Posterior cingulate gyrus (tissue), 11 donors: Measurements from ENCODE around the gene ATXN1L.
"Not testable (repeated sequence)": the region's sequence is repeated elsewhere in the genome, so short reads cannot be mapped to it uniquely, and the experiment has no call there.

Experiments
- DNase-seq, 10 donors: peaks; one replicate each; pipeline versions ENCODE4 v3.0.0 to v3.0.0-alpha.2; 2020 to 2021; ENCODE audit warnings: mixed read lengths in 3 of 10
- intact Hi-C: fragments of 100-400 bp; cut with DNase I; formaldehyde crosslinking; loops from one replicate; pipeline ENCODE4 v1.15.1; 2023

Gene ATXN1L, protein sequence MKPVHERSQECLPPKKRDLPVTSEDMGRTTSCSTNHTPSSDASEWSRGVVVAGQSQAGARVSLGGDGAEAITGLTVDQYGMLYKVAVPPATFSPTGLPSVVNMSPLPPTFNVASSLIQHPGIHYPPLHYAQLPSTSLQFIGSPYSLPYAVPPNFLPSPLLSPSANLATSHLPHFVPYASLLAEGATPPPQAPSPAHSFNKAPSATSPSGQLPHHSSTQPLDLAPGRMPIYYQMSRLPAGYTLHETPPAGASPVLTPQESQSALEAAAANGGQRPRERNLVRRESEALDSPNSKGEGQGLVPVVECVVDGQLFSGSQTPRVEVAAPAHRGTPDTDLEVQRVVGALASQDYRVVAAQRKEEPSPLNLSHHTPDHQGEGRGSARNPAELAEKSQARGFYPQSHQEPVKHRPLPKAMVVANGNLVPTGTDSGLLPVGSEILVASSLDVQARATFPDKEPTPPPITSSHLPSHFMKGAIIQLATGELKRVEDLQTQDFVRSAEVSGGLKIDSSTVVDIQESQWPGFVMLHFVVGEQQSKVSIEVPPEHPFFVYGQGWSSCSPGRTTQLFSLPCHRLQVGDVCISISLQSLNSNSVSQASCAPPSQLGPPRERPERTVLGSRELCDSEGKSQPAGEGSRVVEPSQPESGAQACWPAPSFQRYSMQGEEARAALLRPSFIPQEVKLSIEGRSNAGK

DNA sequence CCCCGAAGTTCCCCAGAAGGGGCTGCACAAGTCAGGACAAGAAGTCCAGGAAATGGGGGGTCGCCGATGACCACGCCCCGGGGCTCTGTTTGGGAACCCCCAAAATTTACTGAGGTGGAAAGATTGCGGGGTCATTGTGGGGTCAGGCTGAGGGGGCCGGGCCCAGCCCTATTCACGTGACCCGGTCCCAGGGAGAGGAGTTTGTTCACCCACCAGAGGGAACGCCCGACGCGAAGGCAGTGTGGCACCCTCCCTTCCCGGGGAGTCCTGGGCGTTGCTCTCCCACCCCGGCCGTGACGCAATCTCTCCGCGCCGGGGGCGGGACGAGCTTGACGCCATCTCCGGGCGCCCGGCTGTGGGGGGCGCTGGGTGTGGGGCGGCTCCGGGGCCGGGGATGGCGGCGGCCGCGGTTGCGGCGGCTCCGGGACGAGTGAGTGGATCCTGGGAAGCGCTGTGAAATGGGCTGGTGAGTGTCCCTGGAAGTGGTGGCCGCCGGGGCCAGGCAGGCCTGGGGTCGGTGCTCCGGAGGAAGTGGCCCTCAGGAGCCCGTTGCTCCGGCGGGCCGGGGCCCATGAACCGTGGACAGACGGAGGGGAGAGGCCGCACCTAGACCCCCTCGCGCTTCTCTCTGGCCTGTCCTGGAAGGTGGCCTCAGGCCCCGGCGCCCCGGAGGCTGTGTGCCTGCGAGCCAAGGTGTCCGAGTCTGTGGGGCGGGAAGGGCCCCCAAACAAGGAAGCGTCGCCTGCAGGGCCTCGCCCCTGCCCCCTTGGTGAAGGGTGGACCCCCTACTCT lies at the start of gene ATXN1L:
ATXN1L (plus strand) TSS at position 338 of the 792 bp plus-strand sequence. CDS start 3,765 bp downstream, outside the sequence.
- peak; percentile 83 to 99 (median 88) for DNase-seq
- intact Hi-C loops, result loop anchor here (2.0 to 5.0 kb wide), 2 partner anchors 36 to 37 kb away; partner anchors contain the start of genes AP1G1 and ZNF821

DNA sequence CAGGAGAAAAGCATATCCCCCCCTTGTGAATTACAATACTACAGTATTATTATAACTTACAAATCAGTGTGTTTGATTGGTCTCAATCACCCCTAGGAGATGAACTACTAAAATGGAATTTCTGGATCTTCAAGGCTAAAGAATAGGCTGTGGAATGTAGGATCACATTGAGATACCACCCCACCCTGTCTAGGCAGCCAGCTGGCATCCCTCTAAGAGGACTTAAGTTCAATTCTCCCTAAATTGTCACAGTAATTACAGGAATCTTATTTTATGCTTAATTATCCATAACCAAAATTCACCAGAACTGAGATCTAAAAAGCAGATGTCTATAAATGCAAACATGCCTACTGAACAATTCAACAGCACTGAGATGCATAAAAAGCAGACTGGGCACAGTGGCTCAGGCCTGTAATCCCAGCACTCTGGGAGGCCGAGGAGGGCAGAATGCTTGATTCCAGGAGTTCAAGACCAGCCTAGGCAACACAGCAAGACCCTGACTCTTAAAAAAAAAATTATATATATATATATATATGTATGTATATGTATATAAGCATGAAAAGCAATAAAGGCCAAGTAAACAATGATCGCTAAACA lies 49.2 kb upstream of the ATXN1L start:
- no peak for DNase-seq
- intact Hi-C loops, result no loop called here

- no peak for DNase-seq
- intact Hi-C loops, result loop anchor here (10.0 kb wide), 1 partner anchor 82 kb away; the partner anchor contains the start of gene ZNF821
Measured at GRCh38 chr16:71803305-71803690, 42.5 kb upstream of the ATXN1L start.

DNA sequence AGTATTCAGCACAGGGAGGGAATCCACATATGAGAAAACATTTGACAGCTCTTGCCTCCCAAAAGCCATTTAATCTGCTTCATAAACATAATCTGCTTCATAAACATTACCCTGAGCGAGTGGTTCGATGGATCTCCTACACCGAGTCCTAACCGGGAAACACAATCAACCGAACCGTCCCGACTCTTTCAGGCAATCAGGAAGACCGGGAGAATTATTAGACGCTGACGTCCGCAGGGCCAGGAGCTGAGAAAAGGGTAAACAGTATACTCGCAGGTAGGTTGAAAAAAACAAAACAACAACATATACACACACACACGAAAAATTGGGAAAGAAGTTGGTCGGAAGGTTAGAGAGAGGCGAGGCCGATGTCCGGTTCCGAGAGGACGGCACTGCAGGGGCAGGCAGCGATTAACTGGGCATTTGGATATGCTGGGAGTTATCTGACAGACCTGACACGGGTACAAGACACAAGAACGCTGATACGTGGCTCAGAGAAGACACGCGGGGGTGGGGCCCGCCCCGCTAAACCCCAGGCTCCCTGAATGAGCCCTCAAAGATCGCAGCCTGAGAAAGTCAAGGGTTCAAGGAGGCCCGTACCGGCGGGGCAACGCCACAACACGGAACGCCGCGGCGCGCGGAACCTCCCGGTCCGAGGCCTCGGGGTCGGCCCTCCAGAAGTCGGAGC lies 37.7 kb upstream of the ATXN1L start:
- DNase-seq, result peak in 5 of 10 donors; percentile 5 to 68 (median 19)
- intact Hi-C loops, result loop anchor here (2.0 to 10.0 kb wide), 2 partner anchors 37 to 77 kb away; partner anchors contain the start of genes ATXN1L and ZNF821

DNA sequence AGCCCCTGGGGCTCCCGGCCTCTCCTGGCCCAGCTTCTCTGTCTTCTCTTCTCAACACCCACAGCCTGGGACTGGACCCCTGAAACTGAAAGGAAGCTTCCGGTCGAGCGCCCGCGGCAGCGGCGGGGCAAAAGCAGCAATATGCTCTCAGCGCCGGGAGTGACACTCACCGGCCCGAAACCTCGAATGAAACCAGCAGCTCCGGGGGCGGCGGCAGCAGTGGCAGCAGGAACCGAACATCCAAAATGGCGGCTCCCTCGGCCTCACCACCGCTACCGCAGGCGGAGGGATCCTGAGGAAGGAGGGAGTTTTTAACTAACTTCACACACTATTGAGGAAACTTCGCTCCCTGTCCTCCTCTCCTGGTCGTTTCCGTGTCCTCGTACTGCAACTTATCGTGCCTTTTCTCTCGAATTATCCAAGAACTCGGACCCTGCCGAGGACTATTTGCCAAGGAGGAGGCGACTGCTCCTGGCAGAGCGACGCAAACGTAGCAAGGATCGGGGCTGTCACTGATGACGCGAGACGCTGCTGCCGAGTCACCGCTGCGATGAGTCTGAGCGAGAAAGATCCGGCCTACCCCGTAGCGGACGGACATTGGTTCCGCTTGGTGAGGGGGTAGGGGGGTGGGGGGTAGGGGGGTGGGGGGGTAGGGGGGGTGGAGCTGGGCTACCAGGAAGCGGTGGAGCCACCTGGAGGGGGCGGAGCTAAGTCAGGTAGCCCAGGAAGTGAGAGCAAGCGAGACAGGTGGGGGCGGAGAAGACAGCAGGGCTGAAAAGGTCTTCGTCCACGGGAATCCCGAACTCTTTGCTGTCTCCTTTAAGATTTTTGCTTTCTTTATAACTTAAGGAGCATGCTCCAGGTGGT lies 37.0 kb upstream of the ATXN1L start, which contains the start of gene AP1G1:
AP1G1 (minus strand) TSS at position 242 of the 867 bp plus-strand sequence. CDS start 19,355 bp downstream, outside the sequence.
- intact Hi-C loops, result loop anchor here (2.0 to 10.0 kb wide), 2 partner anchors 36 to 76 kb away; partner anchors contain the start of genes ATXN1L and ZNF821
- DNase-seq, result peak; percentile 90 to 99 (median 94)

DNA sequence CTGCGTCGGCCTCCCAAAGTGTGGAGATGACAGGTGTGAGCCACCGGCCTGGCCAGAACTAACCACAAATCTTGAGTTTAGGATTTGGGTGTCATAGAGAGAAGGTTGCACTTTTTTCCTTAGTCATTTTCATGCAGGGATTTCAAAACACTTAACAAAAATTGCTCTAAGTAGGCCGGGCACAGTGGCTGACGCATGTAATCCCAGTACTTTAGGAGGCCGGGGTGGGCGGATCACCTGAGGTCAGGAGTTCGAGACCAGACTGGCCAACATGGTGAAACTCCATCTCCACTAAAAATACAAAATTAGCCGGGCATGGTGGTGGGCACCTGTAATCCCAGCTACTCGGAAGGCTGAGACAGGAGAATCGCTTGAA lies 35.6 kb upstream of the ATXN1L start:
- peak in 1 of 10 donors; percentile 39 for DNase-seq
- intact Hi-C loops, result not testable (repeated sequence)

DNA sequence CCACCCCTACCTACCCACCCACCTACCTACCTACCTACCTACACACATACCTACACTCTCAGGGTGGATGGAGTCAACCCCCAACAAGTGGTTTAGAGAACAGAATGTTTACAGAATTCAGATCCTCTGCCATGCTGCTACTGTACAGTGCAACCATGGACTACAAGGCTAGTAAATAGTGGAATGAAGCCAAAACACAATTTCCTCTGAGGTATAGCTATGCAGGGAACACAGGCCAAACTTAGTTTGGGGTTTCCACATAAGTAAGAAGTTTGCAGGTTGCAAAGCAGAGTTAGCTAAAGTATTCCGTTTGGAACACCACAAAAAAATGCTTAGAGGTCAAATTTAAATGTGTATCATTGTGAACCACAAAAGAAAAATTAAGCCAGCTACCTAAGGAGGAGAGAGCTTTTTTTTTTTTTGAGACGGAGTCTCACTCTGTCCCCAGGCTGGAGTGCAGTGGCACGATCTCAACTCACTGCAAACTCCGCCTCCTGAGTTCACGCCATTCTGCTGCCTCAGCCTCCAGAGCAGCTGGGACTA lies 34.4 kb upstream of the ATXN1L start:
- intact Hi-C loops, result no loop called here
- no peak for DNase-seq

- DNase-seq, result peak in 1 of 10 donors; percentile 39
- intact Hi-C loops, result not testable (repeated sequence)
Measured at GRCh38 chr16:71817155-71817500, 28.6 kb upstream of the ATXN1L start.

- intact Hi-C loops, result no loop called here
- DNase-seq, result no peak
Measured at GRCh38 chr16:71826533-71827017, 19.2 kb upstream of the ATXN1L start.

- intact Hi-C loops, result no loop called here
- no peak for DNase-seq
Measured at GRCh38 chr16:71830359-71830758, 15.4 kb upstream of the ATXN1L start.

DNA sequence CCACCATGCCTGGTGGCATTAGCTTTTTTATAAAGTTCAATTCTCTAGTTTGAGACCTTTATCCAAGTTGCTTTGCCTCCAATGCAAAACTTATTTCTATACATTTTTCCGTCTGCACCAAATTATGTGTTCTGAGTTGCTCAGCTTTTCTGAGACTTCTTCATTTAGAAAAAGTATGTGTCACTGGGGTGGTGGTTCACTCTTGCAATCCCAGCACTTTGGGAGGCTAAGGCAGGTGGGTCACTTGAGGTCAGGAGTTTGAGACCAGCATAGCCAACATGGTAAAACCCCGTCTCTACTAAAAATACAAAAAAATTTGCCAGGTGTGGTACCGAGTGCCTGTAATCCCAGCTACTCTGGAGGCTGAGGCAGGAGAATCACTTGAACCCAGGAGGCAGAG lies 14.1 kb upstream of the ATXN1L start:
- DNase-seq, intact Hi-C loops: not testable (repeated sequence)

DNA sequence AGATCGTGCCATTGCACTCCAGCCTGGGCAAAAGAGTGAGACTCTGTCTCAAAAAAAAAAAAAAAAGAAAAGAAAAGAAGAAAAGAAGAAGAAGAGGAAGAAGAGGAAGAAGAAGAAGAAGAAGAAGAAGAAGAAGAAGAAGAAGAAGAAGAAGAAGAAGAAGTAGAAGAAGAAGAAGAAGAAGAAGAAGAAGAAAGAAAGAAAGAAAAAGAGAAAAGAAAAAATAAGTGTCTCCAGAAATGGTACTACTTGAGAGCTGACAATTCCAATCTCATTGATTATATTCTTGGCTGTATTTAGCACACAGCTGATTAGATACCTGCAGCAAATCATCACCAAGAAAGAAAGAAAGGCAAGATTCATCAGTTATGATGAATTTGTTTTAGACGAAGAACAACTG lies 13.7 kb upstream of the ATXN1L start:
- DNase-seq, intact Hi-C loops: not testable (repeated sequence)

DNA sequence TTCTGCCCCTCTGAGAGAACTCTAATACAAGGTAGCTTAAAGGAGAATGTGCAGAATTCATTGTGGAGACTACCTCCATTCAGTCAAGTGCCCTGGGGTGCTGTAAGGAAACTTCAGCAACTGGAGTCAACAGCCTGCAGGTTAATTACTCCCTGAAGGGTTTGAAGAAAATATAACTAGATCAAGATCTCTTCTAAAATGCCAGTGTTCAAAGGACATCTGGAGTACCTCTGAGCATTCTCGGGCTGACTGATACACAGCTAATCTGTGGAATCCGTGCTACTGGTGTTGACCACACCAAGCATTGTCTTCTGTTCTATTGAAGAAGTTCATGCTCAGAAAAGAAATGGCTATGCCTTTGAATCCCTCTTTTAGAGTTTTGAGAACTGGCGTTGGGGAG lies 11.5 kb upstream of the ATXN1L start:
- intact Hi-C loops, result no loop called here
- no peak for DNase-seq

DNA sequence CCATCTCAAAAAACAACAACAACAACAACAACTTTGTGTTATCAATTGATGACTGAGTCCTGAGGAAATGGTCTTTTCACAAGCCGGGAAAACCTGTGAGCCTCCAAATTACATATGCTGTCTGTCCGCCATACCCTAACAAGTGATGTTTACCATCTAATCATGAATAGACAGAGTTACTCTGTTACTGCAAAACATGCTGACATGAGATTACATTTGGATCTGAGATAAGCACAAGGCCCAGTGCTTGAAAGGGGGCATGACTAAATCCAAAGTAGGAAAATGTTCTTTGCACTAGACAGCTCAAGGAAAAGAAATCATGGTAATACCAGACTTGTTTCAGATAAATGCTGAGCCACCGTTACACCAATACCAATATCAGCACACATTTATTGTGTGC lies 8.6 kb upstream of the ATXN1L start:
- intact Hi-C loops, result no loop called here
- DNase-seq, result no peak

- DNase-seq, result no peak
- intact Hi-C loops, result no loop called here
Measured at GRCh38 chr16:71840052-71840451, 5.7 kb upstream of the ATXN1L start.

DNA sequence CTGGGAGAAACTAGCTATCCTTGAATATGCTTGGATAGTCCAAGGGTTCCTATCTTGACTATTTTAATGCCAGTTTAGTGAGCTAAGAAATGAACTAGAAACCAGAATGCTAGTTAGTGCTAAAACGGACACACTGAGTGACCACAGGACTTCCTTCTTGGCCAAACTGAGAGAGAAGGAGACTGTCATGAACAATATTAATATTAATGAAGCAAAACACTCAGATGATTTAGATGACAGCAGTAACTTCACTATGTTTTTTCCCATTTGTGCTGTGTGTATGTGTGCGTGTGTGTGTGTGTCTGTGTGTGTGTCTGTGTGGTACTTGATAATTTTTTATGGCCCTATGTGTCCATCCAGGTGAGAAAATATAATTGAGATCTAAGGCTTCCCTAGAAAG lies 2.2 kb upstream of the ATXN1L start:
- intact Hi-C loops, result no loop called here

GRCh38 chr16:71846431-71846830 lies 655 bp downstream of the ATXN1L start:
- intact Hi-C loops, result loop anchor here (5.0 kb wide), 1 partner anchor 36 kb away; the partner anchor contains the start of gene ZNF821
- no peak for DNase-seq

More for the DNA sequence above, 2.2 kb upstream of the ATXN1L start:
- DNase-seq, result no peak

DNA sequence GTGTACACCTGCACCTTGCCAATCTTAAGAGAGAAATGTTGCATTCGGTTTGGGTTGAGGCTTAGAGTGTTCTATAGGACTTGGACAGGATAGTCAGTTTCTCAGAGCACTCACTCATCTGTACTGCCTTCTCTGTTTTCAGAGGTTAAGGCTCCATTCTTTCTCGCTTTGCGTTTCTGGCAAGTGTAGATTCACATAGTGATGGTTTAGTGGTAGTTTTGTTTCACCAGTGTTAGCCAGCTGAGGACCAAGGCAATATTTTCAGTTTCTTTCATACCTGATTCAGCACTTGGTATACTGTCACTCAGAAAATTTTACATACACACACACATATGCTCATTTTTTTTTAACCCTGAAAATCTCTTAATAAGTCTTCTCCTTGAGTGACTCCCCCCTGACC lies 1.3 kb downstream of the ATXN1L start:
- intact Hi-C loops, result loop anchor here (5.0 kb wide), 1 partner anchor 35 kb away; the partner anchor contains the start of gene ZNF821
- DNase-seq, result no peak
